Keratinocyte (primary cell): ENCODE data around the gene IL31RA. TPM values are rescaled to one million over a fixed set of nuclear protein-coding genes. Genes with fewer than 3 reads are reported as not detected.
A peak's percentile ranks its signal among the peaks of the same experiment; 100 is the strongest.
"Not testable (repeated sequence)": the region's sequence is repeated elsewhere in the genome, so short reads cannot be mapped to it uniquely, and the experiment has no call there.

Source experiments
- DNase-seq: peaks from one replicate; pipeline ENCODE4 v3.0.0-alpha.2; 2011; ENCODE audit warnings: low read depth, missing footprints, low spot score
- FAIRE-seq: peaks from 2 replicates; lab custom pipeline; 2011; peaks lifted over from hg19 to GRCh38; lab: Jason Lieb, UNC
- H2AFZ ChIP-seq: 2 replicates; pipeline ENCODE4 v1.6.0; 2012; ENCODE audit warnings: low read length, control low read depth, inconsistent platforms; ENCODE audit not compliant: control insufficient read depth
- H3K27ac ChIP-seq: 2 replicates; pipeline ENCODE4 v1.5.1; 2011; ENCODE audit warnings: low read length; ENCODE audit not compliant: control insufficient read depth, insufficient read depth
- H3K27me3 ChIP-seq: 3 replicates; pipeline ENCODE4 v1.6.0; 2011; ENCODE audit warnings: low read length; ENCODE audit not compliant: control insufficient read depth, insufficient read depth; ENCODE audit errors: extremely low read depth
- H3K36me3 ChIP-seq, 2 experiments: 2 replicates in 1 of 2; 3 replicates in 1 of 2; pipeline ENCODE4 v1.5.1; 2011; ENCODE audit warnings: low read length in 2 of 2, mild to moderate bottlenecking in 1 of 2; ENCODE audit not compliant: control insufficient read depth in 2 of 2, insufficient read depth in 2 of 2; ENCODE audit errors: extremely low read depth in 1 of 2
- H3K4me1 ChIP-seq: 3 replicates; pipeline ENCODE4 v1.5.1; 2011; ENCODE audit warnings: low read length; ENCODE audit not compliant: control insufficient read depth, insufficient read depth; ENCODE audit errors: extremely low read depth
- H3K4me2 ChIP-seq: 3 replicates; pipeline ENCODE4 v1.6.0; 2011; ENCODE audit warnings: low read depth, low read length; ENCODE audit not compliant: control insufficient read depth, insufficient read depth; ENCODE audit errors: extremely low read depth
- H3K4me3 ChIP-seq, 3 experiments: fragments of 200-600 bp in 1 of 3; sonication (generic) in 1 of 3; 2 replicates in 2 of 3; 3 replicates in 1 of 3; pipeline ENCODE4 v1.5.1; 2011 to 2016; ENCODE audit warnings: low read length in 3 of 3, mild to moderate bottlenecking in 3 of 3, control low read depth in 2 of 3, inconsistent platforms in 1 of 3, low read depth in 1 of 3, mixed read lengths in 1 of 3, mixed run types in 1 of 3, moderate library complexity in 1 of 3; ENCODE audit not compliant: control insufficient read depth in 2 of 3, insufficient read depth in 2 of 3; ENCODE audit errors: extremely low read depth in 1 of 3
- H3K79me2 ChIP-seq: 2 replicates; pipeline ENCODE4 v1.6.0; 2012; ENCODE audit warnings: low read length; ENCODE audit not compliant: control insufficient read depth, insufficient read depth
- H3K9ac ChIP-seq: 3 replicates; pipeline ENCODE4 v1.6.0; 2011; ENCODE audit warnings: low read length; ENCODE audit not compliant: control insufficient read depth, insufficient read depth; ENCODE audit errors: extremely low read depth
- H3K9me1 ChIP-seq: 3 replicates; pipeline ENCODE4 v1.6.0; 2011; ENCODE audit warnings: low read length; ENCODE audit not compliant: control insufficient read depth, insufficient read depth; ENCODE audit errors: extremely low read depth
- H3K9me3 ChIP-seq: 2 replicates; pipeline ENCODE4 v1.5.1; 2012; ENCODE audit warnings: low read depth, low read length; ENCODE audit not compliant: control insufficient read depth
- H4K20me1 ChIP-seq: 3 replicates; pipeline ENCODE4 v1.6.0; 2011; ENCODE audit warnings: low read length; ENCODE audit not compliant: control insufficient read depth, insufficient read depth; ENCODE audit errors: extremely low read depth
- CTCF ChIP-seq, 3 experiments: IDR thresholded peaks in 1 of 3; conservative IDR thresholded peaks in 1 of 3; optimal IDR thresholded peaks in 1 of 3; 2 replicates in 2 of 3; 3 replicates in 1 of 3; pipeline versions ENCODE3 to v1.5.1; 2011; ENCODE audit warnings: low read length in 3 of 3, mild to moderate bottlenecking in 3 of 3, moderate library complexity in 2 of 3, control low read depth in 1 of 3, inconsistent platforms in 1 of 3; ENCODE audit not compliant: insufficient read depth in 2 of 3; ENCODE audit errors: extremely low read depth in 1 of 3
- EZH2 ChIP-seq: IDR thresholded peaks from one replicate; pipeline ENCODE4 v1.6.1; 2012; ENCODE audit warnings: inconsistent platforms, mild to moderate bottlenecking, low read length, moderate library complexity
- dilution Hi-C: fragments of 300-500 bp; cut with MboI; formaldehyde crosslinking; loops from one replicate; pipeline ENCODE4 v1.7.0; 2020; ENCODE audit warnings: low sequenced_read_pairs; ENCODE audit not compliant: extremely low pct_ligation_motif_present
- polyA plus RNA-seq, 5 experiments: library from polyadenylated mRNA; depleted of rRNA in 3 of 5; stranded (reverse) in 3 of 5; stranded (forward) in 1 of 5; unstranded in 1 of 5; fragments of >200 nt; gene quantifications; 1 replicate in 1 of 5; 2 replicates in 3 of 5; 3 replicates in 1 of 5; pipeline versions ENCODE4 v1.2.1 to v1.2.3, GENCODE V29; 2011 to 2012; ENCODE audit warnings: missing spikeins in 2 of 5, low read depth in 1 of 5, low replicate concordance in 1 of 5

The IL31RA gene
- polyA plus RNA-seq, 1 donor (not counting 4 experiments of a cell fraction or from before 2014, with no cell fraction given), result 6.0 TPM

- FAIRE-seq, result no peak
These were observed 84.2 kb downstream of the IL31RA start for GRCh38 chr5:55935371-55935770.

GRCh38 chr5:55936100-55936693 is 85.0 kb downstream of the IL31RA start:
- Histone ChIP-seq H3K27ac (no peak overlapping the region), H3K4me3 (no peak overlapping the region), H3K36me3 (no peaks in the 10 kb centered on the region), H4K20me1 (no peaks in the 10 kb centered on the region), H3K9me3 (no peaks in the 10 kb centered on the region), H3K9ac (no peak overlapping the region), H3K27me3 (no peaks in the 10 kb centered on the region), H2AFZ (no peak overlapping the region), H3K4me2 (no peak overlapping the region), H3K9me1 (no peaks in the 10 kb centered on the region), H3K79me2 (no peaks in the 10 kb centered on the region), H3K4me1 (no peaks in the 10 kb centered on the region)
- DNase-seq, result peak; percentile 64
- TF ChIP-seq EZH2 (no peak), CTCF (optimal IDR thresholded peaks at IDR 0.05 in 1 of 3, IDR thresholded peaks at IDR 0.05 in 1 of 3, conservative IDR thresholded peaks at IDR 0.05 in 1 of 3; ENCODE audit: extremely low read depth in 1 of 3, insufficient read depth in 2 of 3, low read length in 3 of 3) (peak; percentile 85 to 93 (median 86))
- dilution Hi-C loops, result no loop called here
- peak; percentile 61 for FAIRE-seq

More at GRCh38 chr5:55935371-55935770, 84.2 kb downstream of the IL31RA start:
- H3K4me3 ChIP-seq, result no peak overlapping the region
- TF ChIP-seq EZH2 (no peak), CTCF (optimal IDR thresholded peaks at IDR 0.05 in 1 of 3, IDR thresholded peaks at IDR 0.05 in 1 of 3, conservative IDR thresholded peaks at IDR 0.05 in 1 of 3; ENCODE audit: extremely low read depth in 1 of 3, insufficient read depth in 2 of 3, low read length in 3 of 3) (no peak)
- no peak overlapping the region for H2AFZ ChIP-seq
- no peaks in the 10 kb centered on the region for H3K4me1 ChIP-seq
- dilution Hi-C loops, result no loop called here
- H3K9me3 ChIP-seq, result no peaks in the 10 kb centered on the region
- no peaks in the 10 kb centered on the region for H3K36me3 ChIP-seq
- H3K9ac ChIP-seq, result no peak overlapping the region
- no peaks in the 10 kb centered on the region for H3K79me2 ChIP-seq
- H4K20me1 ChIP-seq, result no peaks in the 10 kb centered on the region
- no peak overlapping the region for H3K4me2 ChIP-seq
- H3K27me3 ChIP-seq, result no peaks in the 10 kb centered on the region
- no peak for DNase-seq
- no peak overlapping the region for H3K27ac ChIP-seq
- no peaks in the 10 kb centered on the region for H3K9me1 ChIP-seq

- H3K4me2 ChIP-seq, DNase-seq, H3K9ac ChIP-seq, H3K27me3 ChIP-seq, H3K4me1 ChIP-seq, H3K9me1 ChIP-seq, H4K20me1 ChIP-seq, H3K9me3 ChIP-seq, H2AFZ ChIP-seq, H3K36me3 ChIP-seq, FAIRE-seq, dilution Hi-C loops, H3K79me2 ChIP-seq, H3K4me3 ChIP-seq, H3K27ac ChIP-seq: not testable (repeated sequence)
These were observed 86.4 kb downstream of the IL31RA start for GRCh38 chr5:55937598-55937997.

GRCh38 chr5:55941154-55941553 is 90.0 kb downstream of the IL31RA start:
- dilution Hi-C loops, H3K27ac ChIP-seq: not testable (repeated sequence)

More at GRCh38 chr5:55941154-55941553, 90.0 kb downstream of the IL31RA start:
- not testable (repeated sequence) for FAIRE-seq, H3K9me1 ChIP-seq, H2AFZ ChIP-seq, DNase-seq, H3K9me3 ChIP-seq, H3K27me3 ChIP-seq, H4K20me1 ChIP-seq, H3K4me1 ChIP-seq, H3K79me2 ChIP-seq, H3K4me2 ChIP-seq, H3K9ac ChIP-seq, H3K4me3 ChIP-seq, H3K36me3 ChIP-seq
